Measurements from ENCODE around the gene OTOP2. TPM values are rescaled to one million over a fixed set of nuclear protein-coding genes. Genes with fewer than 3 reads are reported as not detected.

Gene OTOP2
- total and polyA plus RNA-seq, 2 of the 4 experiments (the other 2 are of a cell fraction) = not detected

DNA sequence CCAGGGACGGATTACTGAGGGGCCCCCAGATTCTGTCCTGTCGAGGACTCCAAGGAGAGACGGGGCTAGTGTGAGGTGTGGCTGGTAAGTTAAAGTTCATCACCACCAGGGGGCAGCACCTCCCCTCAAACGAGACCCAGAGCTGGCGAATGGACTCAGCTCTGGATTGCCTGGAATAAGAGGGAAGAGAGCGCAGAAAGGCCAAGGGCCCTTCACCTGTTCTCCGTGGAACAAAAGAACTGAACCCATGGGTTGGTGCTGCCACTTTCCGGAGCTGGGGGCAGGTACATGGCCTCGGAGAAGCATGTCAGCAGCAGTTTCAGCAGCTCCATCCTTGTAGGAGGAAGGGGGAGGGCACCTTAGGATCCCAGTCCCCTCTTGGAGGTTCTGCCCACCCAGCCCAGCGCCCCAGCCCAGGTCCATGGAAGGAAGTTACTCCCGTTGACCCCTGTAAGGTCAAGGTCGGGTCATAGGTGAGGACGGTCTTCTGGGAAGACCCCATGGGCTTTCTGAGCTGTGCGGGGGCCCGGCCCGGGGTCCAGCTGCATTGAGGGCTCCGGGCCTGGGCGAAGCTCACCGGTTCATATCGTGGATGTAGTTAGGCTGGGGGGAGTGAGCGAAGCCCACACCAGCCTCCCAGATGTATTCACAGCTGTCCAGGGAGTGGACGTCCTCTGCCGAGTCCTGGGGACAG, 37.7 kb downstream of the OTOP2 start (continued):
- no peak for TF ChIP-seq FOS (IDR thresholded peaks at IDR 0.05; ENCODE audit: low read depth, low read length)

DNA sequence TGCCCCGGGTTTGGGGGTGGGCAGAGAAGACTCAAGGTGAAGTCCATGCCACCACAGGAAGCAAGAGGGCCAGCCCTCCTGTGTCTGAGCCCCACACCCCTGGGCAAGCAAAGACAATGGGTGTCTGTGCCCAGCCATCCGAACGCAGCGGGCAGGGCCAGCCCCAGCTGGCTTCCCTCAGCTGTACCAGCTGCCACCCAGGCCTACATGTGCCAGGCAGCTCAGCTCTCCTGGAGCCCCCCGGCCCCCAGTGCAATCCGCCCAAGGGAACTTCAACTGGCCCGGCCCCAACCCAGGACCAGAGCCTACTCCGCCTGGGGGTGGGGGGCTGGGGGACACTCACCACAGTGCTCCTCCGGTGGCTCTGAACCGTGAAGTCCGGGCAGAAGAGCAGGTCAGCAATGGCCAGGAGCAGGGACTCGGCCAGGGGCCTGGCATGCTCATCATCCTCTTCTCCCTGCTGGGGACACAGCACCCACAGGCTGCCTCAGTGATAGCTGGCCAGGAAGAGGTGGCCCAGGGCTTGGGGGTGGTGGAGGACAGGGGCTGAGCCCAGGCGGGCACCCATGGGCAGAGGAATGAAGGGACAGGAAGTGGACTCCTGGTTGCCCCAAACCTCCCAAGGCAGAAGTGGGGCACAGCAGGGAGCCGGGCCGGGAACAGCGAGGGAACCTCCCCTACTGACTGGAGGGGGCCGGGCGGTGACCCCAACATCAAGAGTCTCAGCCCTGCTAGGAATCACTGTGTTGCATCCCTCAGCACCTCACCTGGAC, 38.7 kb downstream of the OTOP2 start:
- Histone ChIP-seq H3K27me3 (ENCODE audit: control insufficient read depth, insufficient read depth, low read length) (peaks cover 4% of the 10 kb centered on the region; the same call in 1 of the 2 replicates), H3K56ac (ENCODE audit: extremely low read depth, insufficient read depth, low read length) (no peak overlapping the region), H3K9me3 (ENCODE audit: control insufficient read depth, insufficient read depth, low read length) (no peaks in the 10 kb centered on the region), H3K36me3 (ENCODE audit: control insufficient read depth, insufficient read depth, low read length) (no peaks in the 10 kb centered on the region), H3K27ac (ENCODE audit: insufficient read depth, low read length) (no peak overlapping the region), H3K4me1 (ENCODE audit: control insufficient read depth, insufficient read depth, low read length) (0 out of 2 replicates have a peak, but pooled peaks cover 1% of the 10 kb centered on the region), H3K23ac (ENCODE audit: low read depth, low read length) (no peak overlapping the region), H2BK15ac (ENCODE audit: low read depth, low read length) (no peak overlapping the region), H3K18ac (ENCODE audit: low read depth, low read length) (no peak overlapping the region), H3K9ac (ENCODE audit: low read depth, low read length) (no peak overlapping the region), H2AK5ac (ENCODE audit: low read depth, low read length) (no peak overlapping the region), H3K4ac (ENCODE audit: low read depth, low read length) (no peak overlapping the region), H2BK120ac (ENCODE audit: low read depth, low read length) (no peak overlapping the region), H3K14ac (replicated peaks; ENCODE audit: low read depth, low read length) (no peak overlapping the region), H3K9me1 (ENCODE audit: insufficient read depth, low read length) (no peaks in the 10 kb centered on the region), H4K20me1 (ENCODE audit: insufficient read depth, low read length) (no peaks in the 10 kb centered on the region), H3K4me3 (ENCODE audit: insufficient read depth, low read depth, low read length) (no peak overlapping the region), H2AFZ (replicated peaks; ENCODE audit: low read length, poor library complexity) (no peak overlapping the region), H4K91ac (ENCODE audit: insufficient read depth, low read depth, low read length) (no peak overlapping the region), H4K8ac (ENCODE audit: low read depth in 2 of 2, low read length in 2 of 2) (no peak overlapping the region), H2AK9ac (replicated peaks; ENCODE audit: low read depth, low read length, poor library complexity) (no peak overlapping the region), H3K4me2 (ENCODE audit: low read depth, low read length) (no peak overlapping the region), H4K5ac (ENCODE audit: low read depth, low read length) (no peak overlapping the region), H3K79me1 (ENCODE audit: low read depth in 1 of 2, low read length in 2 of 2) (no peaks in the 10 kb centered on the region), H2BK5ac (ENCODE audit: low read depth, low read length, poor library complexity, severe bottlenecking) (no peak overlapping the region), H2BK20ac (ENCODE audit: low read depth, low read length) (no peak overlapping the region)
- dilution Hi-C loops (cut with HindIII; ENCODE audit: low sequenced_read_pairs, unreplicated experiment) = no loop called here
- intact Hi-C loops (cut with micrococcal nuclease) = loop anchor here (5.0 kb wide), 1 partner anchor 84 kb away; the partner anchor contains the start of genes ATP5PD and KCTD2
- no TSS peak for BruUV-seq (replicated peaks)
- no peak for DNase-seq
- TF ChIP-seq RAD21 (IDR thresholded peaks at IDR 0.05; ENCODE audit: low read length) (no peak), FOS (IDR thresholded peaks at IDR 0.05; ENCODE audit: low read depth, low read length) (no peak), MAFK (IDR thresholded peaks at IDR 0.05; ENCODE audit: low read depth, low read length) (no peak), SMC3 (IDR thresholded peaks at IDR 0.05; ENCODE audit: low read depth, low read length) (no peak), MAZ (IDR thresholded peaks at IDR 0.05; ENCODE audit: borderline replicate concordance, low read depth, low read length) (no peak)
- TF ChIP-seq, protein P1, sequence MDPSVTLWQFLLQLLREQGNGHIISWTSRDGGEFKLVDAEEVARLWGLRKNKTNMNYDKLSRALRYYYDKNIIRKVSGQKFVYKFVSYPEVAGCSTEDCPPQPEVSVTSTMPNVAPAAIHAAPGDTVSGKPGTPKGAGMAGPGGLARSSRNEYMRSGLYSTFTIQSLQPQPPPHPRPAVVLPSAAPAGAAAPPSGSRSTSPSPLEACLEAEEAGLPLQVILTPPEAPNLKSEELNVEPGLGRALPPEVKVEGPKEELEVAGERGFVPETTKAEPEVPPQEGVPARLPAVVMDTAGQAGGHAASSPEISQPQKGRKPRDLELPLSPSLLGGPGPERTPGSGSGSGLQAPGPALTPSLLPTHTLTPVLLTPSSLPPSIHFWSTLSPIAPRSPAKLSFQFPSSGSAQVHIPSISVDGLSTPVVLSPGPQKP (IDR thresholded peaks at IDR 0.05; ENCODE audit: borderline replicate concordance, low read depth, low read length) = no peak
- 74% methylated on average over 5 of the region's 18 CpGs; no CpG with 5 or more reads in 1 of the 2 experiments for WGBS, 2 experiments (ENCODE audit: extremely low coverage in 2 of 2, insufficient read length in 1 of 2)
- ATAC-seq (ENCODE audit: low read depth) = no peak
- in situ Hi-C loops (cut with MboI; ENCODE audit: low sequenced_read_pairs) = loop anchor here (10.0 kb wide), 1 partner anchor 242 kb away; the partner anchor contains the start of gene NUP85
- ChIA-PET POLR2A (ENCODE audit: unreplicated experiment) (no interaction called here), CTCF (interaction anchor here (0.6 to 2.4 kb wide), 6 partner anchors 8 to 239 kb away, joined by 3 to 9 read pairs (median 4); no protein-coding TSS in a partner anchor)

All from IMR-90 (cell line).